SU-DHL-6 (cell line): ENCODE data around the gene LCN9.

ENCODE experiments used
- H2AFZ ChIP-seq: fragments of 200-600 bp; sonication (generic); 2 replicates; pipeline ENCODE4 v1.6.1; 2014; ENCODE audit warnings: low read depth, mild to moderate bottlenecking, moderate library complexity, mixed read lengths, antibody characterized with exemption, low read length; ENCODE audit not compliant: severe bottlenecking
- H3F3A ChIP-seq: fragments of 200-600 bp; shearing (Covaris generic); 2 replicates; pipeline ENCODE4 v1.6.0; 2016; ENCODE audit warnings: antibody characterized with exemption, mild to moderate bottlenecking; ENCODE audit not compliant: insufficient read depth
- H3K27ac ChIP-seq: fragments of 200-600 bp; sonication (generic); 2 replicates; pipeline ENCODE4 v1.5.1; 2016; ENCODE audit warnings: low read depth, mild to moderate bottlenecking, low read length, moderate library complexity, mixed read lengths
- H3K27me3 ChIP-seq: fragments of 200-600 bp; sonication (generic), shearing (Covaris generic); 2 replicates; pipeline ENCODE4 v1.6.0; 2014; ENCODE audit warnings: mild to moderate bottlenecking, low read length
- H3K36me3 ChIP-seq: fragments of 200-600 bp; sonication (generic); 2 replicates; pipeline ENCODE4 v1.6.1; 2014; ENCODE audit warnings: mild to moderate bottlenecking, low read length, mixed read lengths
- H3K4me2 ChIP-seq: fragments of 300-600, 200-600 bp; shearing (Covaris generic), sonication (generic); 2 replicates; pipeline ENCODE4 v1.6.0; 2014; ENCODE audit warnings: low read length, low read depth, mild to moderate bottlenecking; ENCODE audit not compliant: poor library complexity, severe bottlenecking
- H3K4me3 ChIP-seq: fragments of 200-600 bp; sonication (generic); 2 replicates; pipeline ENCODE4 v1.5.1; 2014; ENCODE audit warnings: antibody characterized with exemption, low read length, mild to moderate bottlenecking, mixed read lengths; ENCODE audit not compliant: insufficient read depth, poor library complexity, severe bottlenecking
- H3K79me2 ChIP-seq: fragments of 200-600 bp; sonication (generic); 2 replicates; pipeline ENCODE4 v1.6.1; 2014; ENCODE audit warnings: mild to moderate bottlenecking, low read length, moderate library complexity; ENCODE audit not compliant: insufficient read depth
- H3K9ac ChIP-seq: fragments of 200-600 bp; sonication (generic); 2 replicates; pipeline ENCODE4 v1.7.0; 2014; ENCODE audit warnings: mild to moderate bottlenecking, low read length
- H3K9me2 ChIP-seq: fragments of 200-600 bp; sonication (generic); replicated peaks from 2 replicates; pipeline ENCODE4 v1.6.1; 2014; ENCODE audit warnings: low read length; ENCODE audit not compliant: insufficient read depth
- H3K9me3 ChIP-seq: fragments of 200-600 bp; sonication (generic); 2 replicates; pipeline ENCODE4 v1.6.1; 2014; ENCODE audit warnings: low read length, mixed read lengths; ENCODE audit not compliant: insufficient read depth
- H4K20me1 ChIP-seq: fragments of 200-600 bp; sonication (generic); 2 replicates; pipeline ENCODE4 v1.6.1; 2014; ENCODE audit warnings: low read depth, mild to moderate bottlenecking, antibody characterized with exemption, low read length, moderate library complexity, mixed read lengths
- EZH2phosphoT487 ChIP-seq: fragments of 200-600 bp; sonication (generic), shearing (Covaris generic); conservative IDR thresholded peaks from 2 replicates; pipeline ENCODE4 v1.6.1; 2018; ENCODE audit warnings: mild to moderate bottlenecking, antibody characterized with exemption, low read length, moderate library complexity, mixed read lengths
- TF ChIP-seq, protein P1 (sequence below): fragments of 200-600 bp; sonication (generic); IDR thresholded peaks from one replicate; pipeline ENCODE4 v1.5.1; 2017; ENCODE audit warnings: antibody characterized with exemption, mild to moderate bottlenecking, low read length, moderate library complexity; ENCODE audit not compliant: insufficient read depth, poor library complexity, severe bottlenecking

The LCN9 gene

DNA sequence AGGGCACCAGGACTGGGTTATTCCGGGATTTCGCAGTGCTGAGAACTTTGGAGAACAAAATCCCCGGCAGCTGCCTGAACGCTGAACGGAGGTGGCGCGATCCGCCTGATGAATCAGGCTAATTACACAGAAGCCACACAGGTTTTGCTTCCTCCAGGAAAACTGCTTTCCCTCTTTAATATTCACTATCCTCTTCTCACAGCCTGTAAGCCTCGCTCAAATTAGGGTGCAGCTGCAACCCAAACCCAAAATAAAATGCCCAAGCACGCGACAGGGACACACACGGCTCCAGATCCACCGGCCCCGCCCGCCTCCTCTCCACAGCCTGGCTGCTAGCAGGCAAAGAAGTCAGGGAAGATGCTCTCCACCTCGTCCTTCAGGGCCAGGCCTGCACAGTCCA lies 30.2 kb downstream of the LCN9 start:
- Histone ChIP-seq H3K4me2 (no peak overlapping the region), H2AFZ (no peak overlapping the region), H3K9ac (no peak overlapping the region), H3K9me3 (no peaks in the 10 kb centered on the region), H3K36me3 (no peaks in the 10 kb centered on the region), H3K27ac (no peak overlapping the region), H3K79me2 (no peaks in the 10 kb centered on the region), H3K27me3 (no peaks in the 10 kb centered on the region), H3F3A (no peaks in the 10 kb centered on the region), H3K4me3 (no peak overlapping the region), H4K20me1 (no peaks in the 10 kb centered on the region; the same call in 1 of the 2 replicates), H3K9me2 (no peaks in the 10 kb centered on the region)
- TF ChIP-seq, protein P1, sequence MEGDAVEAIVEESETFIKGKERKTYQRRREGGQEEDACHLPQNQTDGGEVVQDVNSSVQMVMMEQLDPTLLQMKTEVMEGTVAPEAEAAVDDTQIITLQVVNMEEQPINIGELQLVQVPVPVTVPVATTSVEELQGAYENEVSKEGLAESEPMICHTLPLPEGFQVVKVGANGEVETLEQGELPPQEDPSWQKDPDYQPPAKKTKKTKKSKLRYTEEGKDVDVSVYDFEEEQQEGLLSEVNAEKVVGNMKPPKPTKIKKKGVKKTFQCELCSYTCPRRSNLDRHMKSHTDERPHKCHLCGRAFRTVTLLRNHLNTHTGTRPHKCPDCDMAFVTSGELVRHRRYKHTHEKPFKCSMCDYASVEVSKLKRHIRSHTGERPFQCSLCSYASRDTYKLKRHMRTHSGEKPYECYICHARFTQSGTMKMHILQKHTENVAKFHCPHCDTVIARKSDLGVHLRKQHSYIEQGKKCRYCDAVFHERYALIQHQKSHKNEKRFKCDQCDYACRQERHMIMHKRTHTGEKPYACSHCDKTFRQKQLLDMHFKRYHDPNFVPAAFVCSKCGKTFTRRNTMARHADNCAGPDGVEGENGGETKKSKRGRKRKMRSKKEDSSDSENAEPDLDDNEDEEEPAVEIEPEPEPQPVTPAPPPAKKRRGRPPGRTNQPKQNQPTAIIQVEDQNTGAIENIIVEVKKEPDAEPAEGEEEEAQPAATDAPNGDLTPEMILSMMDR: no peak
- no peak for TF ChIP-seq EZH2phosphoT487

DNA sequence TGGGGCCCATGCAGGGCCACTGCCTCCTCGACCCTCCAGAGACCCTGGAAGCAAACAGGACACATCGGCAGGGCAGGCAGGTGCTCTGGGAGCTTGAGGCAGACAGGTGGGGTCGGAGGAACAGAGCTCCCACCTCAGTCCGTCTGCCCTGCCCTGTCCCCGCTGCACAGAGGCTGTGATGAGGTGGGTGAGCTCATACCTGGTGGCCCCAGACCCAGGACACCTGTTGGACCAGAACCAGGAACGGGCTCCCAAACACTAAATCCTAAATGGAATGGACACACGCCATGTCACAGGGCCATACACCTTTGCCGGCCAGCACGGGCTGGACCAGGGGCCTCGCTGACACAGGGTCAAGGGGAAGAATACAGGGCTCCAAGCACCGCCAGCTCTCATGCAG lies 30.7 kb downstream of the LCN9 start:
- H3K9me3 ChIP-seq: no peaks in the 10 kb centered on the region
- H3K4me2 ChIP-seq: no peak overlapping the region
- no peaks in the 10 kb centered on the region for H3K79me2 ChIP-seq
- no peak overlapping the region for H3K9ac ChIP-seq
- H3K27me3 ChIP-seq: no peaks in the 10 kb centered on the region
- H3K36me3 ChIP-seq: no peaks in the 10 kb centered on the region
- no peak overlapping the region for H3K27ac ChIP-seq
- no peaks in the 10 kb centered on the region for H3K9me2 ChIP-seq
- no peaks in the 10 kb centered on the region; the same call in 1 of the 2 replicates for H4K20me1 ChIP-seq
- TF ChIP-seq EZH2phosphoT487: no peak
- TF ChIP-seq, protein P1: no peak
- H3K4me3 ChIP-seq: no peak overlapping the region
- H3F3A ChIP-seq: no peaks in the 10 kb centered on the region
- no peak overlapping the region for H2AFZ ChIP-seq

DNA sequence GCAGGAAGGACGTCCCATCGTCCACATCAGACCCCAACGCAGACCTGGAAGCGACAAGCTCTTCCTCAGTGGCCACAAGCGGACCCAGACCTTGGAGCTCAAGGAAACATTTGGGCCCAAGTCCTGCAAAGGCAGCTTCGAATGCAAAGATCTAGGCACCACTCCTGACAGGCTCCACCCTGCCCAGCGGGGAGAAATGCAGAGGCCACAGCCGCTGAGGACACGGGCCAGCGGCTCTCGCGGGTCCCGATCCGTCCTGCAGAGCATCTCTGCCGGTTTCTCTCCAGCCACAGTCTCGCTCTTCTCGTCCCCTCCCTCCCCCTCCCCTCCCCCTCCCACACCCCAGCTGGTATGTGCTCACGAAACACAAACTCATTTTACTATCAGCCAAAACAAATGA lies 31.3 kb downstream of the LCN9 start:
- Histone ChIP-seq H3K4me2 (no peak overlapping the region), H3K27me3 (no peaks in the 10 kb centered on the region), H4K20me1 (no peaks in the 10 kb centered on the region; the same call in 1 of the 2 replicates)

More for the DNA sequence above, 31.3 kb downstream of the LCN9 start:
- H3K79me2 ChIP-seq: no peaks in the 10 kb centered on the region
- H3K9me3 ChIP-seq: no peaks in the 10 kb centered on the region
- H3F3A ChIP-seq: no peaks in the 10 kb centered on the region
- no peak overlapping the region for H3K9ac ChIP-seq
- H3K4me3 ChIP-seq: no peak overlapping the region
- H2AFZ ChIP-seq: no peak overlapping the region
- no peaks in the 10 kb centered on the region for H3K9me2 ChIP-seq
- no peaks in the 10 kb centered on the region for H3K36me3 ChIP-seq
- TF ChIP-seq, protein P1: no peak
- no peak for TF ChIP-seq EZH2phosphoT487
- no peak overlapping the region for H3K27ac ChIP-seq
